NB4 (cell line): ENCODE data around the gene IPO8.

Experiments
- MYC ChIP-seq: IDR thresholded peaks from 2 replicates; pipeline ENCODE4 v1.6.1; 2011; ENCODE audit warnings: low read depth, low read length
- POLR2A ChIP-seq: IDR thresholded peaks from 2 replicates; pipeline ENCODE4 v1.6.1; 2011; ENCODE audit warnings: mild to moderate bottlenecking; ENCODE audit not compliant: insufficient read length; ENCODE audit errors: extremely low read depth
- TF ChIP-seq, protein P1 (sequence below): IDR thresholded peaks from one replicate; pipeline ENCODE4 v1.5.1; 2012; ENCODE audit warnings: low read depth, low read length
- TF ChIP-seq, protein P2 (sequence below): IDR thresholded peaks from 2 replicates; pipeline ENCODE4 v1.6.1; 2011; ENCODE audit warnings: low read depth, low read length

DNA sequence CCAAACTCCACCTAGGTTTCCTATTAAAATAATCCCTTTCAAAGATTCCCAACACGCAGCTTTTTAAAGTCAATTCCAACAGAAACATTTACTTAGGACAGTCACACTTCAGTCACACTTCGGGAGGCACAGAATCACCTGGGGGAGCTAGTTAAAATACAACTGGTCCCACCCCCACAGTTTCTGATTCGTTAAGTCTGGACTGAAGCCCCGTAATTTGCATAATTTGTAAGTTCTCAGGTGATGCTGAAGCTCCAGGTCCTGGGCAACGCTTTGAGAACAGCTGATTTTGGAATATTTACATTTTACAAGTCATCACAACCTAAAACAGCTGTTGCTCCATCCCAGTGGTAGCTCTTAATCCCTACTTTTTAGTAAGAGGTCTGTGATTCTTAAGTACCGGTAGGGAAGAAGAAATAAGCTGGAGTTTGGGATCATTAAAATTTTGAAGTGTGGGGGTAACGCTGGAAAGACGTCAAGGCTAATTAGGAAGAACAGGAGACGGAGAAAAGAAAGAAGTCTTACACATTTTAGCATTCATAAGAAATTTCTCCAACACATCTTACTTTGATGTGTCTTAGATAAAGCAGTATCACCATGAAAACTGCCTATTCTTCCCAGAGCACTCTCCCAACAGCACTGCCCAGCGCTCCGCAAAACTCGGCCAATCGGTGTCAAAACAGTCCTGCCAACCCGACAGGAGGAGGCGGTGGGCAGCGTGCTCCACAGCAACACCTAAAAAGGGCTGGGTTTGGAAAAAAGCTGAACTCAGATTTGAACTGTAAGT is 1.1 kb downstream of the IPO8 start:
- TF ChIP-seq, protein P1, sequence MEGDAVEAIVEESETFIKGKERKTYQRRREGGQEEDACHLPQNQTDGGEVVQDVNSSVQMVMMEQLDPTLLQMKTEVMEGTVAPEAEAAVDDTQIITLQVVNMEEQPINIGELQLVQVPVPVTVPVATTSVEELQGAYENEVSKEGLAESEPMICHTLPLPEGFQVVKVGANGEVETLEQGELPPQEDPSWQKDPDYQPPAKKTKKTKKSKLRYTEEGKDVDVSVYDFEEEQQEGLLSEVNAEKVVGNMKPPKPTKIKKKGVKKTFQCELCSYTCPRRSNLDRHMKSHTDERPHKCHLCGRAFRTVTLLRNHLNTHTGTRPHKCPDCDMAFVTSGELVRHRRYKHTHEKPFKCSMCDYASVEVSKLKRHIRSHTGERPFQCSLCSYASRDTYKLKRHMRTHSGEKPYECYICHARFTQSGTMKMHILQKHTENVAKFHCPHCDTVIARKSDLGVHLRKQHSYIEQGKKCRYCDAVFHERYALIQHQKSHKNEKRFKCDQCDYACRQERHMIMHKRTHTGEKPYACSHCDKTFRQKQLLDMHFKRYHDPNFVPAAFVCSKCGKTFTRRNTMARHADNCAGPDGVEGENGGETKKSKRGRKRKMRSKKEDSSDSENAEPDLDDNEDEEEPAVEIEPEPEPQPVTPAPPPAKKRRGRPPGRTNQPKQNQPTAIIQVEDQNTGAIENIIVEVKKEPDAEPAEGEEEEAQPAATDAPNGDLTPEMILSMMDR: no peak
- TF ChIP-seq MYC (no peak), POLR2A (no peak)
- TF ChIP-seq, protein P2, sequence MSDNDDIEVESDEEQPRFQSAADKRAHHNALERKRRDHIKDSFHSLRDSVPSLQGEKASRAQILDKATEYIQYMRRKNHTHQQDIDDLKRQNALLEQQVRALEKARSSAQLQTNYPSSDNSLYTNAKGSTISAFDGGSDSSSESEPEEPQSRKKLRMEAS: peak; percentile 37; the same call in 1 of the 2 replicates
